ENCODE results near the gene HOXB5.
A peak's percentile ranks its signal among the peaks of the same experiment; 100 is the strongest.

The HOXB5 gene

DNA sequence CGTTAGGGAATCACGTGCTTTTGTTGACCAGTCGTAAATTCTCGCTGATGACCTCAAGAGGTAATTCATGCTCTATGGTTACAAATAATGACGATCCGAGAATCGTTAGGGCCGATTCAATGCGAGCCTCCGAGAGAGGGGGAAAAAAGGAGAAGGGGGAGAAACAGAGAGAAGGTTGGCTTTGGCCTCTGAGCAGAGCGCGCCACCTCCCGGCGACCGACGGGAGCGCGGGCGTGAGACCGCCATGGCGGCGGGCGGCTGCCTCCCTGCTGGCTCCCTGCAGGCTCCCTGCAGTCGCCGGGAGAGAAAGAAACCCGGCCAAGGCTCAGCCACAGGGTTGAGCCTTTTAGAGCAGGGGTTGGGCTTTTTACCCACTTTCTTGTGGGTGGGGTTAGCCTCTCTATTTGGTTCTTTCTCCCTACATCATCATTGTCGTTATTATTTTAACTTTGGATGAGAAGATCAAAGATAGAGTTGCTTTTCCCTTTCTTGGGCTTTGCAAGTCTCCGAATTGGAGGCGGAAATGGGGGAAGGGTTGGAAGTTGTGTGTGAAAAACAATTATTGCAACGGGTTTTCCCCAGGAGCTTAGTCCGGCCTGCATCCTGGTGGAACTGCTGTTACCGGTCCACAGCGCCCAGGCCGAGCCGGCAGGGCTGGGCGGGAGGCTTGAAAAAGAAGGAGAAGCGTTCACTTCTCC lies 410 bp upstream of the HOXB5 start:
- peak; percentile 91 for FAIRE-seq
- peak; percentile 86 for DNase-seq (ENCODE audit: insufficient read length, low spot score)

DNA sequence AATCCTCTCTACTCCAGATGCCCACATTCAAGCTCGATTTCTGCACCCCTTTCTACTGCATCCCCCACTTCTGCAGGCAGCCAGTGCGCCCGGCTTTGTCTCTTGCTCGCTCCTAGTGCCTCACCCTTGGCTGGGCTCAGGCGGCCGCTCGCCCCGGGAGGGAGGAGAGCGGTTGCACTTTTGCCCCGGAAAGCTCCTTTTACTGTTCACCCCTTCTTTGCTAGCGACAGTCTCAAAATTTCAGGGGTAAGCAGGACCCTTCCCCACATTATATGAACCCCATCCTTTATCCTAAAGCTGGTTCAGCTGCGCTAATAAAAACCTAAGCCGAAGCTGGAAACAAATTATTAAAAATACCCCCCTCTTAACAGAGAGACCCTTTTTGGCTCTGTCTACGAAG lies 1.0 kb downstream of the HOXB5 start:
- FAIRE-seq: peak; percentile 87
- DNase-seq (ENCODE audit: insufficient read length, low spot score): no peak

DNA sequence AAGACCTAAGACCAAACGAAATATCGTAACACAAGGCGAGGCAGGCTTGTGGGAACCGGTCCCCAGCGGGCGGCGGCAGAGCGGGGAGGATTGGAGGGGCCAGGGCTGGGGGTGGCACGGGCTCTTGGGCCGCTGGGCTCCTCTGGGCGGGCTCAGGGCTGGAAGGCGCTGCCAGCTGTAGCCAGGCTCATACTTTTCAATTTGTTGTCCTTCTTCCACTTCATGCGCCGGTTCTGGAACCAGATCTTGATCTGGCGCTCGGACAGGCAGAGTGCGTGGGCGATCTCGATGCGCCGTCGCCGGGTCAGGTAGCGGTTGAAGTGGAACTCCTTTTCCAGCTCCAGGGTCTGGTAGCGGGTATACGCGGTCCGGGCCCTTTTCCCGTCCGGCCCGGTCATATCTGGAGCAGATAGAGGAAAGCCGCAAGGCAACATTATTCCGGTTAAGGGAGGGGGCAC lies 1.5 kb downstream of the HOXB5 start:
- DNase-seq (ENCODE audit: insufficient read length, low spot score): no peak

DNA sequence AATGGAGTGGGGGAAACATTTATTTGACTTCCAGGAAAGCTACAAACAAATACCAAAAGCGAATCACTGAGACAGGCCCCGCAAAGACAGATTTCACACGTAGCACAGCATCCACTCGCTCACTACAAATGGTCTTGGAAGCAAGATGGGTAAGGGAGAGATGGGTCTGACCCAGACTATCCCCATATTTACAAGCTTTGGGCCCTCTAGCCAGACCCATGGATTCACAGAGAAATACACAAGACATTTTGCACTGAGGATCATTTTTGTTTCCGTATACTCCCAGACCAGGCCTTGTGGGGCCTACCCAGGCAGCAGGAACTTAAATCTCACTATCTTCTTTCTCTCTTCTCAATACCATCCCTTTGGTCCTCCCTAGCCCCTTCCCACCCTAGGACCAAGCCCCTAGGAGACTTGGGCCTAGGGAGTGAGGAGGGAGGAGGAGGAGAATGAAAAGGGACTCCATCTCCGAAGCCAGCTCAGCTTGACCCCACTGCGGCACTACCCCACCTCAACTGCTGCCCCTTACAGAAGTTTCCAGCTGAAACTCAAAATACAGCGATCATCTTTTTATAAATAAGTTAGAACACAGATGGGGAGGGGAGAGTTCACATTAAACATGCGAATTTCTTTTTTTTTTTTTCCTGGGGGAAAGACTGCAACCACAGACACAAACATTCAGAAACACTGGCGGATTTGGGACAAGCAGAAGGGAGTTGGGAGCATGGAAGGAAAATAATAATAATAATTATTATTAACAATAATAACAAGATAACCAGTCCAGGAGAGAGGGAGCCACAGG lies 2.1 kb downstream of the HOXB5 start:
- peak; percentile 4 for FAIRE-seq
- DNase-seq (ENCODE audit: insufficient read length, low spot score): no peak

More for the DNA sequence above, 1.5 kb downstream of the HOXB5 start:
- FAIRE-seq: no peak

DNA sequence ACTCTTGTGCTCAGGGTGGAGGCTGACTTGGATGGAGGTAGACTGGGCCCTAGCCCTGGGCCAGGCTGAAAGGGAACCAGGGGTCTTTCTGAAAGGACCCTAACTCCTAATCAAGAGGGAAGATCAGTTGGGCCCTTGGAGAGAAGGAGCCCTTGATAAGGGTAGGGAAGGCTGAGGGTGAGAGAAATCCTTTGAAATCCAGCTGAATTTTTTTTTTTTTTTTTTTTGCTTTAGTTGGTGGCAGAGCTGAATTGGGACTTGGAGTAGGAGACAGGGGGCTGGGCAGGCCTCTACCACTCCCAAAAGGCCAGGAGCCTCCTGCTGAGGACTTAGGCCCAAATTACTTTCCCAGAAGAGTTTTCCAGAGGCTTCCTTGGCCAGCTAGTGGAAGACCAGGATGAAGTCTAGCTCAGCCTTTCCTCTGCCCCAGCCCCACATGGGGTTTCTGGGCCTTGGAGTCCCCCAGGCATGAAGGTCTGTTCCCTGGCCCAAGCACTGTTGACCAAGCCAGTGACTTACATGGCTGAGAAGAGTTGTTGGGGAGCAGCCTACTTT lies 2.9 kb downstream of the HOXB5 start:
- DNase-seq (ENCODE audit: insufficient read length, low spot score) (no peak), FAIRE-seq (no peak)

DNA sequence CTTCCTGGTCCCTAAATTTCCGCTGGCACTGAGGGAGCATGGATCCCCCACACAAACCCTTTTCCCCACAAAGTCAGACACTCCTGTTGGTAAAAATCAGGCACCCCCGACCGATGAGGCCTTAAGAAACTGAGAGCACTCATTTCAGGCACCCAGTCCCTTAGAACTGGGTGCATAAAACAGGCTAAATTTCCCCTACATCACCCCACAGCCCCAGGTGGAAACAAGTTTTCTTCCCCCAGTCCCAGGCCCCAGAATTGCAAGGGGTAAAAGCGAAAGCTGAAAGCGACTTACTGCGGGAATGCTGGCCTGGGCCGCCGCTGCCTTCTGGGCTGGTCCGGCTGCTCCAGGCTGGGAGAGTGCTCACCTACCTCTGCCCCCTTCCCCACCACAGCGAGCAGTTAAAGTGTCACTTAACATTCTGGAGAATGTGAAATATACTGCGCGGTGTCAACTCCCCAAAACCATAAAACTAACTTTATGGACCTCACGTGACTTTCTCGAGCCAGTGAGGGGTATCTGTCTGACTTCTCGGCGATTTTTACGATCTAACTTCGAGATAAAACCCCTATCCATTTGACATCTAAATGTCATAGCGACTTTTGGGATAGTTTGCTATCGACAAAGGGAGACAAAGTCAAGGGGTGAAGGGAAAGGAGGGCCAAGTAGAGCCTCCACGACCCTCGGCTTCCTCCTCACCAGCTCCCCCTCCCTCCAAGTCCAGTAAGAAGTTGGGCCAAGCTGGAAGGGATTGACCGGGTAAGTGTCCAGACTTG lies 3.6 kb downstream of the HOXB5 start, which contains the start of gene HOXB3:
Gene HOXB3, minus strand, starts transcription at position 411 of the 776 bp plus-strand sequence. CDS start 37,767 bp downstream, outside the sequence.
- DNase-seq (ENCODE audit: insufficient read length, low spot score) (no peak), FAIRE-seq (peak; percentile 59)

DNA sequence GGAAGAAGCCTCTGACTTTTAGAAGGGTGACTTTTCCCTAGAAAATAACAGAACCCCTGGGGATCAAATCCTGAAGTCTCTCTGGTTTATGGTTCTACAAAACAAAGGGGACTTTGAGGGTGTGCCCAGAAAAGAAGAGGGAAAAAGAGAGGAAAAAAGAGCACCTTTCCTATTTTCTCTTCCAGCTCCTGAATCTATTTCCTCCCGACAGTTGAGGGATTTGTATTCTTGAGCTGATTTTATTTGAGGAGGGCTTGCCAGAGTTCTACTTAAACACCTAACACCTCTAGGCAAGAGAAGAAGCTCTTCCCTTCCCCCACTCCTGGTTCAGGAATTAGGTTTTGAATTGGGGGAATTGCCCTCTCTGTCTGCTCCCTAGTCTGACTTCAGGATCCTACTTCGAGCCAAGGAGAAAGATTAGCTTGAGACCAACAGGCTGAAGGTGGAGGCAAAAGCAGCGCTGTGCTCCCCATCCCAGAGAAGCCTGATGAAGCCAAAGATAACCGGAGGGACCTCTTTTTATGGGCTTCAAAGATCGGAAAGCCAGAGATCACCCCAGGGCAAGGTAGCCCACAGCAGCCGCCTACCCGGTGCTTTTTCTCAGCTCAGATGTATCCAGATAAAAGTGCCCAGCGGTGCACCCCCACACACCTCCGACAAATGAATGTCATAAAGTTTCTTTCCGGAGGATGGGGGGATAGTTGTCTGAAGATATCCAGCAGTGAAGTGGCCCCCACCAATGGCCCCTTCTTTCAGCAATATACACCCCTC lies 4.3 kb downstream of the HOXB5 start:
- DNase-seq (ENCODE audit: insufficient read length, low spot score) (no peak), FAIRE-seq (no peak)

DNA sequence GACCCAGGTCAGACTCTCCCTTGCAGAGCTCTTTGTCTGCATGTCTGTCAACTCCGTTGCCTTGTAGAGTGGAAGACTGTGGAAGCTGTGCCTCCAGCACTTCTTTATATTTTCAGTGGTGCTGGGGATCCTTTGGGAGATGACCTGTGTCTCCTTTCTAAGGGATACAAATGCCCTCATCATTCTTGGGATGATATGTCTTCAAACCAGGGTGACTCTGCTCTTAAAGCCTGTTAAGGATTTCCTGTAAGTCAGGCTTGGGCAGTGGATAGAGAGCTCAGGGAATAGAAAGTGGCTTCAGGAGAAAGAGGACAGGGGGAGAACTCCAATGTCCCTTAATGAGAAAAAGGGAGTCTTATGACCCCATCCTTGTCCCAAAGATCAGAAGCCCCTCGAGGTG lies 5.1 kb downstream of the HOXB5 start:
- DNase-seq (ENCODE audit: insufficient read length, low spot score): no peak
- FAIRE-seq: no peak

DNA sequence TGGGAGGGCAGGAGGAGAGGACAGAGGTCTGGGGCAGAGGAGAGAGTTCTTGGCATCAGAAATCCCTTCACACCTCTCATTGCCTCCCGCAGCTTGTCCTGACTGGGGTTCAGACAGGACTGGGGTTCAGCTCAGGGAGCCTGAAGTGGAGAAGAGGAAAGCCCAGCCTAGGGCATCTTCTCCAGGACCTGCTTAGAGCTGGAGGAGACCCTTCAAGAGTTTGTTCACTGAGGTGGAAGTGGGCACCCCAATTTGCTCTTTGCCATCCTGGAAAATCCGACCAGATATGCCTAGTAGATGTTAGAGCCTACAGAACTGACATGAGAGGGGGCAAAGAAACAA lies 5.5 kb downstream of the HOXB5 start:
- DNase-seq (ENCODE audit: insufficient read length, low spot score) (no peak), FAIRE-seq (no peak)

DNA sequence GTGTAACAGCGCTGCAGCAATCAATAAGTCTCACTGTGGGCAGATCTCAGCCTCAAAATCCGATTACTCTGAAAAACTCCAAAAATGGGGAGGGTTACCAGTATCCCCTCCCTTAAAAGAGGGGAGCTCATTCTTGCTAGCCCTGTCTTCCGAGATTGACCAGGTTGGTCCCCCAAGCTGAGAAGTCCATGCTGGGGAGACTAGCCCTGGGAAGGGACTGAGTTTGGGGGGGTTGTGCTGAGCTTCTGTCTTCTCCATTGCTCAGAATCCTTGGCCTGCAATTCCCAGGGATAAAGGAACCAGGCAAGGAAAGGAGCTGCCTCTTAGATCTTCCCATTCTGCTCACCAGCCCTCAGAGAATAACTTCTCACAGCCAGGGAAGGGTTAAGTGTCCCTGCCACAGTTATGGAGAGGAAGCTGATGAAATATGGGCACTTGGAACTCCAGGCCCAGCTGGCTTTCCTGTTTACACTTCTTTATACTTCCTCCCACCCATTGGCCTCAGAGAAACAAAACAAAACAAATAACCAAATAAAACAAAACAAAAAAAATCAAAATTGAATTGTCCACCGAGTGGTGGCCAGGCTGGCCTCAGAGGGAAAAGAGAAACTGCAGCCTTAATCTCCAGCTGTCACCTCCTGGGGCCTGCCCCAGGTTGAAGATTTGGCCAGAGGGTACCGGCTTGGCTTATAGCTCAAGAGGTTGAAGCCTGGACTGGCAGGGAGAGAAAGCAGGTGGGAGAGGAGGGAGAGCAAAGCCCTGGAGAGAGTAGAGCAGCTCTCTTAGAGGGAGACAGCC lies 6.1 kb downstream of the HOXB5 start:
- no peak for DNase-seq (ENCODE audit: insufficient read length, low spot score)
- FAIRE-seq: no peak

DNA sequence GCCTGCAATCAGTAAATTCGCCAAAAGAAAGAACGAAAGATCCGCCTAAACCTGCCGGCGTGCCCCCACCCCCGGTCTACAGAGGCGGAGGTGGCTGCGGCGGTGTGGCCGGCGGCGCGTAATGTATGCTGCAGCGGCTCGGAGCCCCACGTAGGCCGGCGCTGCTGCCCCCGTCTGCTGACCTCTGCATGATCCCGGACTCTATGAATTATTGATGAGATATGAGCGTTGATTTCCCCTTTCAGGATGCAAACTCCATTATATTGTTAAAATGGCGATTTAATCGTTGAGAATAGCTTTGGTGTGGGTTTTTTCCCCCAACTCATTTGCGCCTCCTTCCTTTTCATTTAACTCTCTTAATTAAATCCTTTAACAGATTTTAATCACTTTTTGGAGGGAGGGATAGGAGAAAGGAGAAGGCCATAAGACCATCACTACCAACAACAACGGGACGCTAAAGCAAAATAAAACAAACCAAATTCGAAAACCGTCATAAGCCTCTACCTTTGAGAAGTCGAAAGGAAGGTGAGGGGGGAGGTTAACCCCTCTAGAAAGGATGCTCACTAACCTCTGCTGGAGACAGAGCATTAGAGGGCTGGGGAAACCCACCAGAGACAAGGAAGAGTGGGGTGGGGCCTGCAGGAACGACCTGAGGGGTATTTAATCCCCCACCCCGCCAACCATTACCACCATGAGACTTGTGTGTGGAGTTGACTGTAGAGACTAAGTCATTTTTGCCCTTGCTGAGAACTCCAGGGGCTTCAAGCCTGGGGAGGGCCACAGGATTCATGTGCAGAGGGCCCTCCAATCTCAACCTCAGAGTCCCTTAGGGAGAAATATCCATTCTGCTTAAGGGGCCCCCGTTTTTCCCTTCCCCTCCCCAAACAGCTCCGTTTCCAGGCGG lies 7.0 kb downstream of the HOXB5 start:
- no peak for DNase-seq (ENCODE audit: insufficient read length, low spot score)
- peak; percentile 4 for FAIRE-seq

DNA sequence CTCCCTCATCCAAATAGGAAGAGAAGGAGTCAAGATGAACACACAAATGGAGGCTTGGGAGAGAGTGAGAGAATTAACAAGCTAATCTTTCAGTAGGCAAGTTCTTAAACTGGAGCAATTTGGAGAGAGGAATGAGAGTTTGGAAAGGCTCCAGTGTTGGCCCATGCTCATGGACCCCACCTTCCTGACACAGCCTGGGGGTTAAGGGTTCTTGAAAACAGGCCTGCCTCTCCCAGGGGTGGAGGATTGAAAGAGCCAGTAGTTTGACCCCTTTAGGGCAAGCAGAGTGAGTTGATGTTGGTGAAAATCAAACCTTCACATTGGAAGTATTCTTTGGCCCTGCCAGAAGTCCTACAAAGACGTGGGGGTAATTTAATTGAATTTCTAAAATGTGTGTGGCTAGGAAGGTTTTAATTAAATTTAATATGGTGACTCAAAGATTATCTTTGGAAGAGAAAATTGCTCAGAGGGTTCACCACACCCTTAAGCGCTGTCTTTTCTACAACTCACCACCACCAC lies 9.3 kb downstream of the HOXB5 start:
- DNase-seq (ENCODE audit: insufficient read length, low spot score) (no peak), FAIRE-seq (no peak)

DNA sequence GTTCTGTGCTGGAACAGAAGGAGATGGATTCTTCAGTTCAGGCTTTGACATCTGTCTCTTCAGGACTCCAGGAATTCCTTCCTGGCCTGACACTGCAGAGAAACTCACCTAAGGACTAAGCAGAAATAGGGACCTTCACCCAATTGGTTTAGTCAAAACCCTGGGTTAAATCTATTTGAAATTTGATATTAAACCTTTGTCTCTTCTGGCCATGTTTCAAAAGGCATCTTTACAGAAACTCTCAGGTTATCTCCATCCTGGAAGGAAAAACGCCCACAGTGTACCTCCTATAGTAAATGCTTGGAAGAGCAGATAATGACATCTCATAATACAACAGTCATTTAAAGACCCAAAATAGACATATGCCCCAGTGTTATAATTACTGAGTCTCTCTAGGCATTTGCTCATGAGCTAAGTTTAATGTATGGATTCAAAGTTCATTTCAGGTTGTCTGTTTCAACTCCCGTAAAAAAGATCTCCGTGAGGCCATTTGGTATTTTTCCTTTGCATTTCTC lies 9.8 kb downstream of the HOXB5 start:
- DNase-seq (ENCODE audit: insufficient read length, low spot score) (no peak), FAIRE-seq (no peak)

DNA sequence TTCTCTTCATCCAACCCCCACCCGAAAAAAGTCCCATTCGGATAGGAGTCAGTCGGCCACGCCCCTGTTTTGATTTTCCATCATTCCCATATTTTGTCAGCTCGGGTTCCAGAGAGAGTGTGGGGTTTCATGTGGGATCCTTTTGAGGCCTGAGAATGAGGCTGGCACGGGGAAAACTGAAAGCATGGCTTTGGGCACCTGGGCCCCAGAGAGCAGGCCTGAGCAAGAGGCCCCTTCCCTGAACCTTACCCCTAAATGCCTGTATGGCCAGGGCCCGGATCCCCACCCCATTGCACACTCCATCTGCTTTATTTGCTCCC lies 10.9 kb downstream of the HOXB5 start:
- DNase-seq (ENCODE audit: insufficient read length, low spot score) (no peak), FAIRE-seq (no peak)

DNA sequence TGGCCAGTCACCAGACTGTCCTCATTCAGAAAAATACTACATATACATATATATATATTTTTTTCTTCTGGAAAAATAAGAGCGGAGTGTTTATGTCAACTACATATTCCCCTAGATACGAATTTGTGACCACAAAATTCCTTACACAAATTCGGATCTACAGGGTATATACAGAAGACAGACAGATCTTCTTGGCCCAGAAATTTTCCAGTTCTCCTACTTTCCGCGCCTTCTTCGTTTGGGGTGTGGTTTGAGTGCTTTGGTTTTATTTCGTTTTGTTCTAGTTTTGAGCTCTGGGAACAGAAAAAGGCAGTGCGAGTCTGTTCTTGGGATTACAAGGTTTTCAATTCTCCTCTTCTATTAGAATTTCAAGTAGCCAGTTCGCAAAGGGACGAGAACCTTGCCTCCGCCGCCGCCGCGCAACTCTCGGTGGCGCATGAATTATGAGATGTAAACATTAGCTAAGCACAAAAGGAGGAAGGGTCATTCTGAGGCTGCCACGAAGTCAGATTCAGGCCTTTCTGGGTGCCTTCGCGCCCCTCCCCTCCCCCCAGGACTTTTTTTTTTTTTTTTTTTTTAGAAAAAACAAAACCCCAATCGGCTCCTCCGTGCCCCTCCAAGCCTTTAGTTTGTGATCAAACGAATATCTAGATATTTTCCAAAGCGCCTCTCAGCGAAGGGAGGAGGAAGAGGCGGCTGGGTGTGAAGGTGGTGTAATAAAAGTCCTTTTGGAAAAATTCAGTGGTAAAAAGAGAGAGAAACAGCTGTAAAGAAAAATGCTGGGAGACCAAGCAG lies 13.6 kb downstream of the HOXB5 start:
- DNase-seq (ENCODE audit: insufficient read length, low spot score): no peak
- peak; percentile 70 for FAIRE-seq

DNA sequence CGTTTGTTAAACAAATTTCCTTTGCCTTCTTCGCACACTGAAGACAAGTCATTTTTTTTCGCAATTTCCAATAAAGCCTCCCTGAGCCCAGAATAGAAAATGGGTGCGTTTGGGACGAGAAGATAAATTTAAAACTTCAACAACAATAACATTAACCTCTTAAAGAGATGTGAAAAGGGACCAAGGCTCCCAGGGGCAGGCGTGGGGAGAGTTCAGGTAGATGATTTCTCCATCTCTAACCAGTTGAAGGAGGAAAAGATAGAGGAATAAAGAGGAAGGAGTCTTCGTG lies 14.2 kb downstream of the HOXB5 start:
- DNase-seq (ENCODE audit: insufficient read length, low spot score) (no peak), FAIRE-seq (no peak)

DNA sequence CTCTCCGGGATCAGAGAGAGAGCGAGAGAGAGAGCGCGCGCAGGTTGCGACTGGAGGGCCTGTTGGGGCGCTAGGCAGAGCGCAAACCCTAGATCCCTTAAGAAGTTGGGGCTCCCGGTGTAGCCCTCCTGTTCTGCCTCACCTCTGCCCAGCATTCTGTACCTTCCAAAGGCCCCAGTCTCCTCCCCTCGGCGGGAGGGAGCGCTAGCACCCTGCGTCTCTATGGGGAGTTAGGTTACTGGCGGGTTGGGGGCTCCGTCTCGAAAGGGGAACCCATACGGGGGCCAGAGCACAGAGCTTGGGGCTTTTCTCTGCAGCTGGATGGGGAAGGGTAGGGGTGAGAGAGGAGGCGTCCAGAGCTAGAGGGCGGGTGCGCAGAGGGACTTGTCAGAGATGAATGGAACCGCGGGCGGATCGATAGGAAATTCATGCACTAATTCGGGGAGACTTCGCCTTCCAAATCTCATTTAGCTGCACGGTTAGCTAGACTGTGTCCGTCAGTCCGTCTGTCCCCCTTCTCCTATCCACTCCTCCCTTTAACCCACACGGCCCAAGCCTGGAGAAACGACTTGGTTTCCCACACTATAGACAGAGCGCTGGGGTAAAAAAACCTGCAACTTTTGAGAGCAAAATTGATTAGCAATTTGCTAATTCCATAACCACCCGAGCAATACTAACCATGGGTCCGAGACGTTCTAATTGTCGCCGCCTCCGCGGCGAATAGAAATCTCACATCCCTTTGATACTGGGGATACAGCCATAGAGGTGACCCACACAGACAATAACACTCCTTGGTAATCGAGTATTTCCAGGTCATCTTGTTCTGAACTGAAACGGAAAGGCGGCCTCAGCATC lies 14.7 kb downstream of the HOXB5 start:
- FAIRE-seq (no peak), DNase-seq (ENCODE audit: insufficient read length, low spot score) (no peak)

Data from GM19239 (cell line).